ENCODE data around the gene MS4A2. TPM values are rescaled to one million over a fixed set of nuclear protein-coding genes. Genes with fewer than 3 reads are reported as not detected.
"Not testable (repeated sequence)": the region's sequence is repeated elsewhere in the genome, so short reads cannot be mapped to it uniquely, and the experiment has no call there.

The MS4A2 gene
- total RNA-seq, 1 donor from 2014 or later = not detected

DNA sequence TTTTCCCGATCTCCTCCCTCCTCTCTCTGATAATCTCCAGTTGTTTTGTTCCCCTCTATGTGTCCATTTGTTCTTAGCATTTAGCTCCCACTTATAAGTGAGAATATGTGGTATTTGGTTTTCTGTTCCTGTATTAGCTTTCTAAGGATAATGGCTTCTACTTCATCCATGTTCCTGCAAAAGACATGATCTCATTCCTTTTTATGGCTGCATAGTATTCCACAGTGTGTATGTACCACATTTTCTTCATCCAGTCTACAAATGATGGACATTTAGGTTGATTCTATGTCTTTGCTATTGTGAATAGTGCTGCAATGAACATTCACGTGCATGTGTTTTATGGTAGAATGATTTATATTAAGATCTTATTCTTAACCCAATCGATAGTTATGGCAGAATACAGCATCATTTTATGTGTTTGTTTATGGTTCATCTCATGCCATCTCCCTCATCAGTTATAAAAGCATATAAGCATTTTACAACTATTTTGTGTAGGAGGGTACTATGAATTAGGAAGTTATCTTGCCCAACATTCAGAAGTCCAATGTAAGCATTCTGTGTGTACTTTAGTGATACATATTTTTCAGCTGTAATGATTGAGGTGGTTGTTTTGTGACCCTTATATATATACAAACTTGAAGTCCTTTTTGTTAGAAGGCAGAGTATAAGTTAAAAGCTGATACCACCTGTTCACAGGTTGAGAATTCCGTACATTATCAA is 28.8 kb upstream of the MS4A2 start:
- ATAC-seq (ENCODE audit: low read depth) (no peak), DNase-seq (no peak)
- Mint-ChIP-seq H3K27ac (no peak overlapping the region), H3K36me3 (ENCODE audit: low read depth) (no peaks in the 10 kb centered on the region), H3K27me3 (peaks cover 7% of the 10 kb centered on the region), H3K4me3 (no peak overlapping the region), H3K9me3 (peaks cover 4% of the 10 kb centered on the region), H3K4me1 (no peaks in the 10 kb centered on the region)
- TF ChIP-seq, protein P1, sequence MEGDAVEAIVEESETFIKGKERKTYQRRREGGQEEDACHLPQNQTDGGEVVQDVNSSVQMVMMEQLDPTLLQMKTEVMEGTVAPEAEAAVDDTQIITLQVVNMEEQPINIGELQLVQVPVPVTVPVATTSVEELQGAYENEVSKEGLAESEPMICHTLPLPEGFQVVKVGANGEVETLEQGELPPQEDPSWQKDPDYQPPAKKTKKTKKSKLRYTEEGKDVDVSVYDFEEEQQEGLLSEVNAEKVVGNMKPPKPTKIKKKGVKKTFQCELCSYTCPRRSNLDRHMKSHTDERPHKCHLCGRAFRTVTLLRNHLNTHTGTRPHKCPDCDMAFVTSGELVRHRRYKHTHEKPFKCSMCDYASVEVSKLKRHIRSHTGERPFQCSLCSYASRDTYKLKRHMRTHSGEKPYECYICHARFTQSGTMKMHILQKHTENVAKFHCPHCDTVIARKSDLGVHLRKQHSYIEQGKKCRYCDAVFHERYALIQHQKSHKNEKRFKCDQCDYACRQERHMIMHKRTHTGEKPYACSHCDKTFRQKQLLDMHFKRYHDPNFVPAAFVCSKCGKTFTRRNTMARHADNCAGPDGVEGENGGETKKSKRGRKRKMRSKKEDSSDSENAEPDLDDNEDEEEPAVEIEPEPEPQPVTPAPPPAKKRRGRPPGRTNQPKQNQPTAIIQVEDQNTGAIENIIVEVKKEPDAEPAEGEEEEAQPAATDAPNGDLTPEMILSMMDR (IDR thresholded peaks at IDR 0.05) = no peak
- intact Hi-C loops (cut with micrococcal nuclease) = no loop called here
- ChIA-PET POLR2A (no interaction called here), CTCF (no interaction called here)

DNA sequence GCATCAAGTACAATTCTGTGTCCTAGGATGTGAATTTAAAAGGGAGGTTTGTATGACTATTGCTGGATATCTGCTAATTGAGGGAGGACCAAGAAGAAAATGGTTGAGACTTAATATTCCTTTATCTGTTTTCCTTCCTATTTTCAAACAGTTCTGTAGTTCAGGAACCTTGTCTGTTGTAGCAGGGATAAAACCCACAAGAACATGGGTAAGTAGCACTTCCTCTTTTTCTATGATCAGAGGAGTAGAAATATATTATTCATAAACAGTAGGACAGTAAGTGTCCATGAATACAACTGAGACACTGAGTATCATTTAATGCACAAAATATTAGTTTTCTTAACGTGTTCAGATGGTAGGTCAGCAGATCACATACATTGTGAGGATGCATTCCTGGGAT is 24.4 kb upstream of the MS4A2 start:
- ChIA-PET CTCF (no interaction called here), POLR2A (no interaction called here)
- DNase-seq (no peak), ATAC-seq (ENCODE audit: low read depth) (no peak)
- TF ChIP-seq, protein P1 (IDR thresholded peaks at IDR 0.05) = no peak
- H3K9me3 Mint-ChIP-seq = peaks cover 4% of the 10 kb centered on the region
- no peaks in the 10 kb centered on the region for H3K36me3 Mint-ChIP-seq (ENCODE audit: low read depth)
- H3K4me3 Mint-ChIP-seq = no peak overlapping the region
- peaks cover 6% of the 10 kb centered on the region for H3K27me3 Mint-ChIP-seq
- no peak overlapping the region for H3K27ac Mint-ChIP-seq
- H3K4me1 Mint-ChIP-seq = no peaks in the 10 kb centered on the region
- intact Hi-C loops (cut with micrococcal nuclease) = no loop called here

- TF ChIP-seq, protein P1 (IDR thresholded peaks at IDR 0.05) = no peak
- no peak overlapping the region for H3K27ac Mint-ChIP-seq
- H3K9me3 Mint-ChIP-seq = no peaks in the 10 kb centered on the region
- no peak for DNase-seq
- no peak overlapping the region for H3K4me3 Mint-ChIP-seq
- intact Hi-C loops (cut with micrococcal nuclease) = no loop called here
- peaks cover 6% of the 10 kb centered on the region for H3K27me3 Mint-ChIP-seq
- no peak for ATAC-seq (ENCODE audit: low read depth)
- H3K36me3 Mint-ChIP-seq (ENCODE audit: low read depth) = no peaks in the 10 kb centered on the region
- no peaks in the 10 kb centered on the region for H3K4me1 Mint-ChIP-seq
- ChIA-PET POLR2A (no interaction called here), CTCF (no interaction called here)
These were observed 22.7 kb upstream of the MS4A2 start for GRCh38 chr11:60065801-60066200.

- TF ChIP-seq, protein P1 (IDR thresholded peaks at IDR 0.05) = no peak
- POLR2A ChIA-PET = no interaction called here
- intact Hi-C loops (cut with micrococcal nuclease) = no loop called here
- H3K27me3 Mint-ChIP-seq = peaks cover 6% of the 10 kb centered on the region
- DNase-seq (no peak), ATAC-seq (ENCODE audit: low read depth) (no peak)
- no peaks in the 10 kb centered on the region for H3K4me1 Mint-ChIP-seq
- no peak overlapping the region for H3K4me3 Mint-ChIP-seq
- H3K9me3 Mint-ChIP-seq = no peaks in the 10 kb centered on the region
- CTCF ChIA-PET = no interaction called here
- H3K36me3 Mint-ChIP-seq (ENCODE audit: low read depth) = no peaks in the 10 kb centered on the region
- no peak overlapping the region for H3K27ac Mint-ChIP-seq
These were observed 19.0 kb upstream of the MS4A2 start for GRCh38 chr11:60069450-60069849.

- CTCF ChIA-PET; H3K36me3 Mint-ChIP-seq (ENCODE audit: low read depth); DNase-seq; POLR2A ChIA-PET; ATAC-seq (ENCODE audit: low read depth); H3K4me3 Mint-ChIP-seq; H3K9me3 Mint-ChIP-seq; H3K4me1 Mint-ChIP-seq; H3K27ac Mint-ChIP-seq; H3K27me3 Mint-ChIP-seq; intact Hi-C loops (cut with micrococcal nuclease): not testable (repeated sequence)
These were observed 16.8 kb upstream of the MS4A2 start for GRCh38 chr11:60071644-60072043.
